ENCODE measurements around the gene ARMC10. TPM values are rescaled to one million over a fixed set of nuclear protein-coding genes. Genes with fewer than 3 reads are reported as not detected.
"Not testable (repeated sequence)": the region's sequence is repeated elsewhere in the genome, so short reads cannot be mapped to it uniquely, and the experiment has no call there.

ARMC10 gene
- total RNA-seq, 1 donor from 2014 or later = 27.5 TPM

DNA sequence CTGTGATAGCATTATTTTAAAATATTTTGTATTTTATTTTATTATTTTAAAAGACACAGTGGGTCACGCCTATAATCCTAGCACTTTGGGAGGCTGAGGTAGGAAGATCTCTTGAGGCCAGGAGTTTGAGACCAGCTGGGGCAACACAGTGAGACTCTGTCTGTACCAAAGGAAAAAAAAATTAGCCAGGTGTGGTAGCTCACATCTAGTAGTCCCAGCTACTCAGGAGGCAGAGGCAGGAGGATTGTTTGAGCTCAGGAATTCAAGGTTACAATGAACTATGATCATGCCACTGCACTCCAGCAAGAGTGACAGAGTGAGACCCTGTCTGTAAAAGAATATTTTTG lies 37.5 kb upstream of the ARMC10 start:
- Mint-ChIP-seq H3K36me3 (ENCODE audit: low read depth, unreplicated experiment) (peaks cover 4% of the 10 kb centered on the region), H3K27me3 (ENCODE audit: low read depth, unreplicated experiment) (no peaks in the 10 kb centered on the region), H3K27ac (ENCODE audit: unreplicated experiment) (no peak overlapping the region), H3K4me1 (ENCODE audit: low read depth, unreplicated experiment) (no peaks in the 10 kb centered on the region), H3K4me3 (ENCODE audit: unreplicated experiment) (no peak overlapping the region), H3K9me3 (ENCODE audit: unreplicated experiment) (peaks cover 10% of the 10 kb centered on the region)
- Histone ChIP-seq H2AFZ (ENCODE audit: low read depth, low read length) (no peak overlapping the region), H3K4me3 (ENCODE audit: insufficient read depth, low read depth, low read length) (no peak overlapping the region), H3K4me1 (ENCODE audit: insufficient read depth, low read length) (no peaks in the 10 kb centered on the region), H3K9me3 (ENCODE audit: insufficient read depth, low read depth, low read length) (no peaks in the 10 kb centered on the region), H3K27me3 (ENCODE audit: insufficient read depth, low read length) (no peaks in the 10 kb centered on the region), H3K4me2 (ENCODE audit: low read length) (no peak overlapping the region), H3K36me3 (ENCODE audit: insufficient read depth, low read length) (no peaks in the 10 kb centered on the region), H3K79me2 (ENCODE audit: insufficient read depth, low read length) (no peaks in the 10 kb centered on the region), H3K27ac (ENCODE audit: low read depth, low read length) (no peak overlapping the region), H4K20me1 (ENCODE audit: insufficient read depth, low read length) (no peaks in the 10 kb centered on the region), H3K9ac (ENCODE audit: low read length) (no peak overlapping the region)
- no peak for DNase-seq (ENCODE audit: low read depth)
- TF ChIP-seq, protein P1, sequence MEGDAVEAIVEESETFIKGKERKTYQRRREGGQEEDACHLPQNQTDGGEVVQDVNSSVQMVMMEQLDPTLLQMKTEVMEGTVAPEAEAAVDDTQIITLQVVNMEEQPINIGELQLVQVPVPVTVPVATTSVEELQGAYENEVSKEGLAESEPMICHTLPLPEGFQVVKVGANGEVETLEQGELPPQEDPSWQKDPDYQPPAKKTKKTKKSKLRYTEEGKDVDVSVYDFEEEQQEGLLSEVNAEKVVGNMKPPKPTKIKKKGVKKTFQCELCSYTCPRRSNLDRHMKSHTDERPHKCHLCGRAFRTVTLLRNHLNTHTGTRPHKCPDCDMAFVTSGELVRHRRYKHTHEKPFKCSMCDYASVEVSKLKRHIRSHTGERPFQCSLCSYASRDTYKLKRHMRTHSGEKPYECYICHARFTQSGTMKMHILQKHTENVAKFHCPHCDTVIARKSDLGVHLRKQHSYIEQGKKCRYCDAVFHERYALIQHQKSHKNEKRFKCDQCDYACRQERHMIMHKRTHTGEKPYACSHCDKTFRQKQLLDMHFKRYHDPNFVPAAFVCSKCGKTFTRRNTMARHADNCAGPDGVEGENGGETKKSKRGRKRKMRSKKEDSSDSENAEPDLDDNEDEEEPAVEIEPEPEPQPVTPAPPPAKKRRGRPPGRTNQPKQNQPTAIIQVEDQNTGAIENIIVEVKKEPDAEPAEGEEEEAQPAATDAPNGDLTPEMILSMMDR (IDR thresholded peaks at IDR 0.05; ENCODE audit: insufficient read depth, low read depth, low read length) = no peak
- TF ChIP-seq EZH2 (IDR thresholded peaks at IDR 0.05; ENCODE audit: insufficient read depth, low read length) = no peak
- no peak for FAIRE-seq

DNA sequence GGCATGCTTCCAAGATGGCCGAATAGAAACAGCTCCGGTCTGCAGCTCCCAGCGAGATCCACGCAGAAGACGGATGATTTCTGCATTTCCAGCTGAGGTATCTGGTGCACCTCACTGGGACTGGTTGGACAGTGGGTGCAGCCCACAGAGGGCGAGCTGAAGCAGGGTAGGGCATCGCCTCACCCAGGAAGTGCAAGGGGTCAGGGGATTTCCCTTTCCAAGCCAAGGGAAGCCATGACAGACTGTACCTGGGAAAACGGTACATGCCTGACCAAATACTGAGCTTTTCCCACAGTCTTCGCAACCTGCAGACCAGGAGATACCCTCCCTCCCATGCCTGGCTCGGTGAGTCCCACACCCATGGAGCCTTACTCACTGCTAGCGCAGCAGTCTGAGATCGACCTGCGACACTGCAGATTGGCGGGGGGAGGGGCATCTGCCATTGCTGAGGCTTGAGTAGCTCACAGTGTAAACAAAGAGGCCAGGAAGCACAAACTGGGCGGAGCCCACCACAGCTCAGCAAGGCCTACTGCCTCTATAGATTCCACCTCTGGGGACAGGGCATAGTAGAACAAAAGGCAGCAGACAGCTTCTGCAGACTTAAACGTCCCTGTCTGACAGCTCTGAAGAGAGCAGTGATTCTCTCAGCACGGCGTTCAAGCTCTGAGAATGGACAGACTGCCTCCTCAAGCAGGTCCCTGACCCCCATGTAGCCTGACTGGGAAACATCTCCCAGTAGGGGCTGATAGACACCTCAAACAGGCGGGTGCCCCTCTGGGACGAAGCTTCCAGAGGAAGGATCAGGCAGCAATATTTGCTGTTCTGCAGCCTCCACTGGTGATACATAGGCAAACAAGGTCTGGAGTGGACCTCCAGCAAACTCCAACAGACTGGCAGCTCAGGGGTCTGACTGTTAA lies 36.9 kb upstream of the ARMC10 start:
- not testable (repeated sequence) for H3K27ac Mint-ChIP-seq (ENCODE audit: unreplicated experiment); H3K9ac ChIP-seq (ENCODE audit: low read length); H3K9me3 ChIP-seq (ENCODE audit: insufficient read depth, low read depth, low read length); H3K4me3 Mint-ChIP-seq (ENCODE audit: unreplicated experiment); H2AFZ ChIP-seq (ENCODE audit: low read depth, low read length); FAIRE-seq; H3K27me3 Mint-ChIP-seq (ENCODE audit: low read depth, unreplicated experiment); H3K36me3 Mint-ChIP-seq (ENCODE audit: low read depth, unreplicated experiment); H3K4me1 ChIP-seq (ENCODE audit: insufficient read depth, low read length); DNase-seq (ENCODE audit: low read depth); H3K27ac ChIP-seq (ENCODE audit: low read depth, low read length); H3K4me2 ChIP-seq (ENCODE audit: low read length); H3K79me2 ChIP-seq (ENCODE audit: insufficient read depth, low read length); H3K4me3 ChIP-seq (ENCODE audit: insufficient read depth, low read depth, low read length); H3K27me3 ChIP-seq (ENCODE audit: insufficient read depth, low read length); H4K20me1 ChIP-seq (ENCODE audit: insufficient read depth, low read length); H3K36me3 ChIP-seq (ENCODE audit: insufficient read depth, low read length); H3K4me1 Mint-ChIP-seq (ENCODE audit: low read depth, unreplicated experiment)
- peaks cover 16% of the 10 kb centered on the region for H3K9me3 Mint-ChIP-seq (ENCODE audit: unreplicated experiment)

DNA sequence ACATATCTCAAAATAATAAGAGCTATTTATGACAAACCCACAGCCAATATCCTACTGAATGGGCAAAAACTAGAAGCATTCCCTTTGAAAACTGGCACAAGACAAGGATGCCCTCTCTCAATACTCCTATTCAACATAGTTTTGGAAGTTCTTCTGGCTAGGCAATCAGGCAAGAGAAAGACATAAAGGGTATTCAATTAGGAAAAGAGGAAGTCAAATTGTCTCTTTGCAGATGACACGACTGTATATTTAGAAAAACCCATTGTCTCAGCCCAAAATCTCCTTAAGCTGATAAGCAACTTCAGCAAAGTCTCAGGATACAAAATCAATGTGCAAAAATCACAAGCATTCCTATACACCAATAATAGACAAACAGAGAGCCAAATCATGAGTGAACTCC lies 33.1 kb upstream of the ARMC10 start:
- H2AFZ ChIP-seq (ENCODE audit: low read depth, low read length); H4K20me1 ChIP-seq (ENCODE audit: insufficient read depth, low read length); H3K79me2 ChIP-seq (ENCODE audit: insufficient read depth, low read length); H3K27me3 ChIP-seq (ENCODE audit: insufficient read depth, low read length); DNase-seq (ENCODE audit: low read depth); H3K27ac Mint-ChIP-seq (ENCODE audit: unreplicated experiment); H3K4me1 ChIP-seq (ENCODE audit: insufficient read depth, low read length); H3K4me1 Mint-ChIP-seq (ENCODE audit: low read depth, unreplicated experiment); H3K4me3 ChIP-seq (ENCODE audit: insufficient read depth, low read depth, low read length); H3K9me3 ChIP-seq (ENCODE audit: insufficient read depth, low read depth, low read length); H3K9ac ChIP-seq (ENCODE audit: low read length); H3K27me3 Mint-ChIP-seq (ENCODE audit: low read depth, unreplicated experiment); H3K4me2 ChIP-seq (ENCODE audit: low read length); H3K4me3 Mint-ChIP-seq (ENCODE audit: unreplicated experiment); H3K36me3 ChIP-seq (ENCODE audit: insufficient read depth, low read length); H3K27ac ChIP-seq (ENCODE audit: low read depth, low read length); FAIRE-seq: not testable (repeated sequence)
- Mint-ChIP-seq H3K9me3 (ENCODE audit: unreplicated experiment) (peaks cover 20% of the 10 kb centered on the region), H3K36me3 (ENCODE audit: low read depth, unreplicated experiment) (peaks cover 17% of the 10 kb centered on the region)

Measured in astrocyte (in vitro differentiated cells and primary cell).